Muscle of back (tissue), 11 donors: ENCODE results near the gene TANGO6. TPM values are rescaled to one million over a fixed set of nuclear protein-coding genes. Genes with fewer than 3 reads are reported as not detected.
"Not testable (repeated sequence)": the region's sequence is repeated elsewhere in the genome, so short reads cannot be mapped to it uniquely, and the experiment has no call there.

ENCODE experiments used
- DNase-seq, 3 donors: peaks; one replicate each; pipeline versions ENCODE4 v3.0.0 to v3.0.0-alpha.2; 2013
- polyA plus RNA-seq, 10 donors: library from polyadenylated mRNA; unstranded; fragments of 120-200 nt; gene quantifications; one replicate each; pipeline ENCODE4 v1.2.1, GENCODE V29; 2013; ENCODE audit not compliant: insufficient read length in 10 of 10

Gene TANGO6
- polyA plus RNA-seq, 10 donors: 4.7 to 7.9 (median 6.3) TPM

GRCh38 chr16:69005641-69006355, 162.5 kb downstream of the TANGO6 start:
- DNase-seq: no peak

- no peak for DNase-seq
These were observed 169.6 kb downstream of the TANGO6 start for GRCh38 chr16:69012906-69013305.

DNA sequence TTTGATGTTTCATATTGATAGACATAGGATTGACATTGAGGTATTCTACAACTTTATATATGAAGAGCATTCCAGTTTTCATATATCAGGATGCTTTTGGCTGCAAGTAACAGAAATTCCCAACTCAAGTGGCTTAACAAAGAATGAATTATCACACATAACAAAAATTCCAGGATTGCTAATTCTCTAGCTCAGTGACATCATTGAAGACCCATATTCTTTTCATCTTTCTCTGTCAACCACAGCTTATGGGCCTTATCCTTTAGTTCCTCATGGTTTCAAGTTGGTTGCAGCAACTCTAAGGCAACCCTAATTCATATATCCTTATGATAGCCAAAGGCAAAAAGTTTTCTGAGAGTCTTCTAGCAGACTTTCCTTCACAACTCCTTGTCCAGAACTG, 170.7 kb downstream of the TANGO6 start:
- DNase-seq: no peak

DNA sequence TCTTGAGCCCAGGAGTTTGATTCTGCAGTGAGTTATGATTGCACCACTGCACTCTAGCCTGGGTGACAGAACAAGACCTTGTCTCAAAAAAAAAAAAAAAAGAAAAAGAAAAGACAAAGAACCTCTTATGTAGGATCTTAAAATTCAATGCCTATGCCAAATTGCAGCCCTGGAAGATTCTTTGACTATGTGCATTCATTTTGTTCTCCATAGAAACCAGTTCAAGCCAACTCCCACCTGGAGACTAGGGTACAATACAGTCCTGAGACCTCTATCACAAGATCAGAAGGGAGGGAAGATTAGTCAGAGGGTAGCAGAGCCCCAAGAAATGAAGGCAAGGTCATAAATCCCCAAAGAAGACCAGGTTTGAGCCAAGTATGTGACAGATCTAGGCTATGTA, 171.5 kb downstream of the TANGO6 start:
- no peak for DNase-seq

DNA sequence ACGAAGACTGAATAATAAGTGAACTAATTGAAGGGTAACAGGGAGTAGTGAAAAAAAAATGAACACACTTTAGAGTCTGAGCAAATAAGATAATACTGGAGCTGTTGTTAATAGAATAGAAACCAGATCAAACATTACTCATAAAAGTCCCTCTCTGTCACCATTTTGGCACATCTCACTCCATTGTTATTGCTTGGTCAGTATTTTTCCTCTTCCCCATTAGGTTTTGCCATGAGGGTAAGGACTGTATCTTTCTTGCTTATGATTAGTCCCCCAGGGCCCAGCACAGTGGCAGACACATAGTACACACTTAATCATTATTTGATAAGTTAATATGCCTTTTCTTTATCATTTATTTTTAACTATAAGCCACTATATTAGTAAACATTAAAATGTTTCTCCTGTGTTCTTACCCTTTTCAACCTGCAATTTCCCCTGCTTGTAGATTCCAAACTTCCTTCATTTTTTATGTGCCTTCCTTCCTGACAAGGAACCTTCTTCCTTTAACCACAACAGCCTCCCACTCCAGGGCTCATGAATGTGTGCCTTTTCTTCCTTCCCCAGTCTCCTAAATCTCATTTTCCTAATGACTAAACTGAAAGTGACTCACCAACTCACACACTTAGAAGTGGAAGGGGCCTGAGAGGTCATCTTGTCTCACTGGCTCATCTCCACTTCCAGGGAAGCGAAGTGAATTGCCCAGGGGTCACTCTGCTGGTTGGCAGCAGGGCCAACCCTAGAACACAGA, 173.9 kb downstream of the TANGO6 start:
- DNase-seq: peak in 1 of 3 donors; percentile 22

- DNase-seq: no peak
These were observed 176.5 kb downstream of the TANGO6 start for GRCh38 chr16:69019811-69020210.

GRCh38 chr16:69029121-69029520, 185.8 kb downstream of the TANGO6 start:
- no peak for DNase-seq

GRCh38 chr16:69031877-69032301, 188.6 kb downstream of the TANGO6 start:
- DNase-seq: no peak

- DNase-seq: no peak
These were observed 190.0 kb downstream of the TANGO6 start for GRCh38 chr16:69033151-69033949.

GRCh38 chr16:69035375-69035774, 192.0 kb downstream of the TANGO6 start:
- DNase-seq: no peak

DNA sequence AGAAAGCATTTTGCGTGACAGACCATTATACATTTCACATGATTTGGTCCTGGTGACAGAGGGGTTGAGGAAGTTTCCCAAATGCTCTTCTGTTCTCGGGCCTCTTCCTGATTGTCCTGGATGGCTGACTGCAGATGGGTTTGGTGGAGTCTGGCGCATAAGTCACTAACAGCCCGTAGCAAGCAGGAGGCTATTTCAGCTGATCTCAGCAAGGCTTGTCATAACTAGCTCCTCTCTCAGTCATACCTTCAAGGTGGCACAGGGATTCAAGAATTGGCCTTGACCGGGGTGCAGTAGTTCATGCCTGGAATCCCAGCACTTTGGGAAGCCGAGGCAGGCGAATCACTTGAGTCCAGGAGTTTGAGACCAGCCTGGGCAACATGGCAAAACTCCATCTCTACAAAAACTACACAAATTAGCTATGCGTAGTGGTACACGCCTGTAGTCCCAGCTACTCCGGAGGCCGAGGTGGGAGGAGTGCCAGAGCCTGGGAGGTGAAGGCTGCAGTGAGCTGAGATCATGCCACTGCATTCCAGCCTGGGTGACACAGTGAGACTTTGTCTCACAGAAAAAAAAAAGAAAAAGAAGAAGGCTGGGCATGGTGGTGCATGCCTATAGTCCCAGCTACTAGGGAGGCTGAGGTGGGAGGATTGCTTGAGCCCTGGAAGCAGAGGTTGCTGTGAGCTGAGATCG, 193.2 kb downstream of the TANGO6 start:
- DNase-seq: no peak

- no peak for DNase-seq
These were observed 194.2 kb downstream of the TANGO6 start for GRCh38 chr16:69037373-69038160.

DNA sequence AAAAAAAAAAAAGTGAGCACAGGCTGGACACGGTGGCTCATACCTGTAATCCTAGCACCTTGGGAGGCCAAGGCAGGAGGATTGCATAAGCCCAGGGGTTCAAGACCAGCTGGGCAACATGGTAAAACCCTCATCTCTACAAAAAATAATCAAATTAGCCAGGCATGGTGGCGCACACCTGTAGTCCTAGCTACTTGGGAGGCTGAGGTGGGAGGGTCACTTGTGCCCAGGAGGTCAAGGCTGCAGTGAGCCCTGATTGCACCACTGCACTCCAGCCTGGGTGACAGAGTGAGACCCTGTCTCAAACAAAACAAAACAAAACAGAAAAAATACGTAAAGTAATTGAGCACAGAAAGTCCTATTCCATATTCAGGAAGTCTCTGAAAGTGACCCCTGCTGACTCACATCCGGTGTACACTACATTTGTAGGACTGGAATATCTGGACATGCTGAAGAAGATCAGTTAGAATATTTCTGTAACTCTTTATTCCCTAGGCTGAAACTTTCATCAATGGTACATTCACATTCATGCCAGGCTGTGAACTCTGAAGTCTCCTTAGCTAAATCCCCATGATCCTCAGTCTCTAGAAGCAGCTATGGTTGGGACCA, 196.1 kb downstream of the TANGO6 start:
- DNase-seq: no peak

- DNase-seq: no peak
These were observed 197.0 kb downstream of the TANGO6 start for GRCh38 chr16:69040144-69040909.

GRCh38 chr16:69048328-69049120, 205.2 kb downstream of the TANGO6 start:
- DNase-seq: no peak

DNA sequence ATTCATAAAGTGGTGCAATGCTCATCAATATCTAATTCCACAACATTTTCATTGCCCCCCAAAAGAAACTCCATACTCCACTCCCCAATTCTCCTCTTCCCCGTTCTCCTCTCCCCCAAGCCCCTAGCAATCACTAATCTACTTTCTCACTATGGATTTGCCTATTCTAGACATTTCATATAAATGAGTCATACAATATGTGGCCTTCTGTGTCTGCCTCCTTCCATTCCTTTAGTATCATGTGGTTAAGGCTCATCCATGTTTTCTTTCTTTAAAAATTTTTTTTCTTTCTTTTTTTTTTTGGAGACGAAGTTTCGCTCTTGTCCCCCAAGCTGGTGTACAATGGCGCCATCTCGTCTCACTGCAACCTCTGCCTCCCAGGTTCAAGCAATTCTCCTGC, 205.8 kb downstream of the TANGO6 start:
- DNase-seq: peak in 1 of 3 donors; percentile 38

DNA sequence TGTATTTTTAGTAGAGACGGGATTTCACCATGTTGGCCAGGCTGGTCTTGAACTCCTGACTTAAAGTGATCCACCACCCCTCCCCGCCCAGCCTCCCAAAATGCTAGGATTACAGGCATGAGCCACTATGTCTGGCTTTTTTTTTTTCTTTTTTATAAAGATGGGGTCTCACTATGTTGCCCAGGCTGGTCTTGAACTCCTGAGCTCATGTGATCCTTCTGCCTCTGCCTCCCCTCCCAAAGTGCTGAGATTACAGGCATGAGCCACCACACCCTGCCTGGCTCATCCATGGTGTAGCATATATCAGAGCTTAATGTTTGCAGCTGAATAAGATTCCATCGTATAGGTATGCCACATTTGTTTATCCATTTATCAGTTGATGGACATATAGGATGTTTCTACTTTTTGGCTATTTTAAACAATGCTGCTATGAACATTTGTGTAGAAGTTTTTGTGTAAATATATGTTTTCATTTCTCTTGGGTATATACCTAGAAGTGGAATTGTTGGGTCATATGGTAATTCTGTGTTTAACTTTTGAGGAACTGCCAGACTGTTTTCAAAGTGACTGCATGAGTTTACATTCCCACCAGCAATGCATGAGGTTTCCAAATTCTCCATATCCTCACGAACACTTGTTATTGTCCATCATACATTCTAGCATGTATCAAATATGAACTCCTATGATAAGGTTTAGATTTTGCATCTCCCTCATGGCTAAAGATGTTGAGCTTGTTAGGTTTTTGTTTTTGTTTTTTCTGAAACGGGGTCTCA, 206.5 kb downstream of the TANGO6 start:
- DNase-seq: no peak

DNA sequence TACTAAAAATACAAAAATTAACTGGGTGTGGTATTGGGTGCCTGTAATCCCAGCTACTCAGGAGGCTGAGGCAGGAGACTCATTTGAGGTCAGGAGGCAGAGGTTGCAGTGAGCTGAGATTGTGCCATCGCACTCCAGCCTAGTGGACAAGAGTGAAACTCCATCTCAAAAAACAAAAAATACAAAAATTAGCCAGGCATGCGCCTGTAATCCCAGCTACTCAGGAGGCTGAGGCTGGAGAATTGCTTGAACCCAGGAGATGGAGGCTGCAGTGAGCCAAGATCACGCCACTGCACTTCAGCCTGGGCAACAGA, 208.1 kb downstream of the TANGO6 start:
- DNase-seq: not testable (repeated sequence)
